ENCODE measurements around the gene CTNNA2. TPM values are rescaled to one million over a fixed set of nuclear protein-coding genes. Genes with fewer than 3 reads are reported as not detected.

The CTNNA2 gene
- total RNA-seq, 2 donors from 2014 or later: 0.17 to 0.88 TPM

- TF ChIP-seq CTCF (IDR thresholded peaks at IDR 0.05): no peak
- Histone ChIP-seq H3K4me3 (no peak overlapping the region), H3K4me1 (no peaks in the 10 kb centered on the region), H3K36me3 (no peaks in the 10 kb centered on the region), H3K27me3 (no peaks in the 10 kb centered on the region), H3K9me3 (no peaks in the 10 kb centered on the region), H3K9ac (ENCODE audit: low read depth in 2 of 2, low read length in 2 of 2) (no peak overlapping the region), H3K27ac (no peak overlapping the region)
- intact Hi-C loops (cut with DNase I): loop anchor here (10.0 kb wide), 1 partner anchor 214 kb away; no protein-coding TSS in a partner anchor
- no peak for DNase-seq
Measured at GRCh38 chr2:80281049-80281448, 768.2 kb downstream of the CTNNA2 start.

GRCh38 chr2:80288576-80288975 lies 775.7 kb downstream of the CTNNA2 start:
- intact Hi-C loops (cut with DNase I): loop anchor here (10.0 kb wide), 1 partner anchor 206 kb away; no protein-coding TSS in a partner anchor
- no peak for TF ChIP-seq CTCF (IDR thresholded peaks at IDR 0.05)
- no peaks in the 10 kb centered on the region for H3K36me3 ChIP-seq
- H3K4me3 ChIP-seq: no peak overlapping the region
- H3K27ac ChIP-seq: no peak overlapping the region
- no peaks in the 10 kb centered on the region for H3K27me3 ChIP-seq
- no peaks in the 10 kb centered on the region for H3K4me1 ChIP-seq
- no peak for DNase-seq
- no peaks in the 10 kb centered on the region for H3K9me3 ChIP-seq
- no peak overlapping the region for H3K9ac ChIP-seq (ENCODE audit: low read depth in 2 of 2, low read length in 2 of 2)

- no peak overlapping the region for H3K4me3 ChIP-seq
- H3K9me3 ChIP-seq: no peaks in the 10 kb centered on the region
- H3K27me3 ChIP-seq: no peaks in the 10 kb centered on the region
- intact Hi-C loops (cut with DNase I): no loop called here
- H3K27ac ChIP-seq: no peak overlapping the region
- H3K4me1 ChIP-seq: no peaks in the 10 kb centered on the region
- H3K9ac ChIP-seq (ENCODE audit: low read depth in 2 of 2, low read length in 2 of 2): no peak overlapping the region
- H3K36me3 ChIP-seq: no peaks in the 10 kb centered on the region
- TF ChIP-seq CTCF (IDR thresholded peaks at IDR 0.05): no peak
- DNase-seq: no peak
Measured at GRCh38 chr2:80291656-80292055, 778.8 kb downstream of the CTNNA2 start.

- no peak for TF ChIP-seq CTCF (IDR thresholded peaks at IDR 0.05)
- no peak overlapping the region for H3K9ac ChIP-seq (ENCODE audit: low read depth in 2 of 2, low read length in 2 of 2)
- DNase-seq: no peak
- no peaks in the 10 kb centered on the region for H3K4me1 ChIP-seq
- no peaks in the 10 kb centered on the region for H3K9me3 ChIP-seq
- H3K27ac ChIP-seq: no peak overlapping the region
- H3K27me3 ChIP-seq: no peaks in the 10 kb centered on the region
- no peak overlapping the region for H3K4me3 ChIP-seq
- no peaks in the 10 kb centered on the region for H3K36me3 ChIP-seq
- intact Hi-C loops (cut with DNase I): no loop called here
Measured at GRCh38 chr2:80292474-80292873, 779.6 kb downstream of the CTNNA2 start.

- Histone ChIP-seq H3K27me3 (no peaks in the 10 kb centered on the region), H3K36me3 (no peaks in the 10 kb centered on the region), H3K9me3 (no peaks in the 10 kb centered on the region), H3K9ac (ENCODE audit: low read depth in 2 of 2, low read length in 2 of 2) (no peak overlapping the region), H3K27ac (no peak overlapping the region), H3K4me1 (no peaks in the 10 kb centered on the region), H3K4me3 (no peak overlapping the region)
- intact Hi-C loops (cut with DNase I): no loop called here
- no peak for TF ChIP-seq CTCF (IDR thresholded peaks at IDR 0.05)
- no peak for DNase-seq
Measured at GRCh38 chr2:80293039-80293438, 780.2 kb downstream of the CTNNA2 start.

- Histone ChIP-seq H3K27ac (no peak overlapping the region), H3K4me1 (no peaks in the 10 kb centered on the region), H3K4me3 (no peak overlapping the region), H3K36me3 (no peaks in the 10 kb centered on the region), H3K9ac (ENCODE audit: low read depth in 2 of 2, low read length in 2 of 2) (no peak overlapping the region), H3K27me3 (peaks cover 27% of the 10 kb centered on the region), H3K9me3 (no peaks in the 10 kb centered on the region)
- no peak for DNase-seq
- TF ChIP-seq CTCF (IDR thresholded peaks at IDR 0.05): no peak
- intact Hi-C loops (cut with DNase I): no loop called here
Measured at GRCh38 chr2:80298954-80299353, 786.1 kb downstream of the CTNNA2 start.

All from colonic mucosa (tissue), 4 donors.